HG02588 (cell line): ENCODE results near the gene ADAMTSL1.

Experiments
- ATAC-seq: cut with Tn5 transposase; IDR thresholded peaks from one replicate; pipeline ENCODE4 v1.9.1; 2021; ENCODE audit warnings: mild to moderate bottlenecking, moderate library complexity; ENCODE audit not compliant: unreplicated experiment

Gene ADAMTSL1

GRCh38 chr9:18798106-18798505, 324.2 kb downstream of the ADAMTSL1 start:
- ATAC-seq = no peak

- no peak for ATAC-seq
Observed at GRCh38 chr9:18798508-18799290, 324.7 kb downstream of the ADAMTSL1 start.

GRCh38 chr9:18799428-18799827, 325.5 kb downstream of the ADAMTSL1 start:
- ATAC-seq = no peak

- ATAC-seq = no peak
Observed at GRCh38 chr9:18800579-18800978, 326.6 kb downstream of the ADAMTSL1 start.

GRCh38 chr9:18805386-18805785, 331.4 kb downstream of the ADAMTSL1 start:
- ATAC-seq = no peak

GRCh38 chr9:18806232-18807080, 332.5 kb downstream of the ADAMTSL1 start:
- no peak for ATAC-seq

GRCh38 chr9:18810581-18810980, 336.6 kb downstream of the ADAMTSL1 start:
- no peak for ATAC-seq

- no peak for ATAC-seq
Observed at GRCh38 chr9:18811171-18811570, 337.2 kb downstream of the ADAMTSL1 start.

GRCh38 chr9:18819418-18819817, 345.5 kb downstream of the ADAMTSL1 start:
- no peak for ATAC-seq

GRCh38 chr9:18820566-18821095, 346.7 kb downstream of the ADAMTSL1 start:
- no peak for ATAC-seq

- no peak for ATAC-seq
Observed at GRCh38 chr9:18821788-18822187, 347.8 kb downstream of the ADAMTSL1 start.

- ATAC-seq = no peak
Observed at GRCh38 chr9:18822850-18823249, 348.9 kb downstream of the ADAMTSL1 start.

- ATAC-seq = no peak
Observed at GRCh38 chr9:18824095-18824666, 350.2 kb downstream of the ADAMTSL1 start.

GRCh38 chr9:18825656-18826170, 351.8 kb downstream of the ADAMTSL1 start:
- ATAC-seq = no peak

- no peak for ATAC-seq
Observed at GRCh38 chr9:18826248-18826647, 352.3 kb downstream of the ADAMTSL1 start.

- no peak for ATAC-seq
Observed at GRCh38 chr9:18829066-18829465, 355.1 kb downstream of the ADAMTSL1 start.

GRCh38 chr9:18829873-18830272, 355.9 kb downstream of the ADAMTSL1 start:
- ATAC-seq = no peak

- no peak for ATAC-seq
Observed at GRCh38 chr9:18834740-18835361, 360.9 kb downstream of the ADAMTSL1 start.

GRCh38 chr9:18837402-18837801, 363.4 kb downstream of the ADAMTSL1 start:
- ATAC-seq = no peak

- no peak for ATAC-seq
Observed at GRCh38 chr9:18847576-18848275, 373.8 kb downstream of the ADAMTSL1 start.
